Thyroid gland (tissue), 4 donors: Measurements from ENCODE around the gene MNT. TPM values are rescaled to one million over a fixed set of nuclear protein-coding genes. Genes with fewer than 3 reads are reported as not detected.
A peak's percentile ranks its signal among the peaks of the same experiment; 100 is the strongest.

Experiments
- DNase-seq, 2 donors: peaks; one replicate each; pipeline ENCODE4 v3.0.0-alpha.2; 2019
- H3K27ac ChIP-seq, 3 donors: fragments of 200-600 bp; sonication (generic); 1 replicate in 2 of 3; 2 replicates in 1 of 3; pipeline ENCODE4 v1.5.1; 2016 to 2019; ENCODE audit warnings: mild to moderate bottlenecking in 1 of 3, moderate library complexity in 1 of 3
- H3K27me3 ChIP-seq: fragments of 200-600 bp; sonication (generic); one replicate; pipeline ENCODE4 v1.5.1; 2019
- H3K36me3 ChIP-seq, 2 donors: fragments of 200-600 bp; sonication (generic); one replicate each; pipeline ENCODE4 v1.5.1; 2016 to 2019
- H3K4me1 ChIP-seq, 2 donors: fragments of 200-600 bp; sonication (generic); one replicate each; pipeline ENCODE4 v1.5.1; 2017 to 2019
- H3K4me3 ChIP-seq, 3 donors: fragments of 200-600 bp; sonication (generic); replicated peaks in 1 of 3; 1 replicate in 2 of 3; 2 replicates in 1 of 3; pipeline ENCODE4 v1.5.1; 2016; ENCODE audit warnings: mild to moderate bottlenecking in 1 of 3
- H3K9me3 ChIP-seq: fragments of 200-600 bp; sonication (generic); one replicate; pipeline ENCODE4 v1.5.1; 2017
- CTCF ChIP-seq, 6 experiments: fragments of 200-600 bp in 3 of 6; fragments of 450-650 bp in 3 of 6; sonication (generic) in 3 of 6; IDR thresholded peaks; one replicate each; pipeline ENCODE4 v1.5.1; 2016 to 2019; ENCODE audit warnings: antibody characterized with exemption in 6 of 6, mild to moderate bottlenecking in 2 of 6, inconsistent platforms in 1 of 6, moderate library complexity in 1 of 6
- POLR2A ChIP-seq, 2 donors: fragments of 450-650 bp; IDR thresholded peaks; one replicate each; pipeline ENCODE4 v1.6.1; 2017; ENCODE audit warnings: antibody characterized with exemption in 2 of 2, mild to moderate bottlenecking in 2 of 2, moderate library complexity in 1 of 2
- WGBS, 2 donors: methylation state at CpG; one replicate each; pipeline ENCODE4 v1.1.5; 2017; 5-methylcytosine and 5-hydroxymethylcytosine counted together
- intact Hi-C: fragments of 100-400 bp; cut with DNase I; formaldehyde crosslinking; loops from one replicate; pipeline ENCODE4 v1.15.1; 2023
- total RNA-seq, 4 donors: library from RNA; depleted of rRNA; stranded (reverse); fragments of >200 nt; gene quantifications; one replicate each; pipeline ENCODE4 v1.2.3, GENCODE V29; 2016

The MNT gene
- total RNA-seq, 4 donors from 2014 or later = 8.2 to 28.9 (median 10.9) TPM

DNA sequence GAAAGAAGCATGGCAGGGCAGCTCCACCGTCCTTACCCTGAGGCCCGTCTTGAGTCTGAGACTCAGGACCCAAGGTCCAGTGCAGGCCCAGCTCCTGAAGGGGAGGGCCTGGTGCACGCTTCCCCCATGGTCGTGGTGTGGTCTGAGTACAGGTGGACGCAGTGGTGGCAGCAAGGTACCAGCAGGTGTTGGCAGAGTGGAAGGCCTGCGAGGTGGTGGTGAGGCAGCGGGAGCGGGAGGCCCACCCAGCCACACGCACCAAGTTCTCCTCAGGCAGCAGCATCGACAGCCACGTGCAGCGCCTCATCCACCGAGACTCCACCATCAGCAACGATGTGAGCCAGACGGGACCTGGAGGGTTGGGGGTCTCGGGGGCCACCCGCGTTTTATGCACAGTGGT is 27.7 kb downstream of the MNT start:
- intact Hi-C loops = no loop called here
- no peak overlapping the region for H3K27ac ChIP-seq
- H3K27me3 ChIP-seq = no peaks in the 10 kb centered on the region
- H3K9me3 ChIP-seq = no peaks in the 10 kb centered on the region
- no peak for TF ChIP-seq CTCF (IDR thresholded peaks at IDR 0.05)
- TF ChIP-seq POLR2A (IDR thresholded peaks at IDR 0.05) = no peak
- H3K4me3 ChIP-seq = no peak overlapping the region
- H3K36me3 ChIP-seq = peaks cover 6 to 14% of the 10 kb centered on the region in 2 donors
- DNase-seq = no peak
- H3K4me1 ChIP-seq = no peaks in the 10 kb centered on the region
- 94 to 97% methylated on average over 15 of the region's 18 CpGs for WGBS, 2 donors

DNA sequence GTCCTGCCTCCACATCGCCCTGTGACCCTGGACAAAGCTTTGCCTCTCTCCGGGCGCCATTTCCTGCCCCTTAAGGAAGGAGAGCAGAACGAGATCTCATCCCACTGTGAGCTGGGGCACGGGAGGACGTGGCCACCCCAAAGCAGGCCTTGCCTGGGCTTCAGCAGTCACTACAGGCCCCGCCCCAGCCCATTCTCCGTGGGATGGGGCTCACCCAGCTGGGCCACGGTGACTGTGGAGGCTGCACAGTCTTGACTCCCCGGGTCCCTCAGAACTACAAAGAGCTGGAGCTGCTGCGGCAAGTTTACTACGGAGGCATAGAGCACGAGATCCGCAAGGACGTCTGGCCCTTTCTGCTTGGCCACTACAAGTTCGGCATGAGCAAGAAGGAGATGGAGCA is 28.2 kb downstream of the MNT start:
- intact Hi-C loops = no loop called here
- Histone ChIP-seq H3K9me3 (no peaks in the 10 kb centered on the region), H3K4me1 (no peaks in the 10 kb centered on the region), H3K27me3 (no peaks in the 10 kb centered on the region), H3K27ac (no peak overlapping the region), H3K36me3 (peaks cover 6 to 14% of the 10 kb centered on the region in 2 donors), H3K4me3 (no peak overlapping the region)
- no peak for DNase-seq
- TF ChIP-seq CTCF (IDR thresholded peaks at IDR 0.05) = peak in 1 of 6 experiments; percentile 5
- TF ChIP-seq POLR2A (IDR thresholded peaks at IDR 0.05) = no peak
- 88 to 90% methylated on average over 10 to 12 of the region's 16 CpGs for WGBS, 2 donors

- H3K27me3 ChIP-seq = no peaks in the 10 kb centered on the region
- no peaks in the 10 kb centered on the region for H3K4me1 ChIP-seq
- H3K27ac ChIP-seq = no peak overlapping the region
- H3K9me3 ChIP-seq = no peaks in the 10 kb centered on the region
- TF ChIP-seq CTCF (IDR thresholded peaks at IDR 0.05) (no peak), POLR2A (IDR thresholded peaks at IDR 0.05) (no peak)
- H3K36me3 ChIP-seq = peaks cover 6 to 14% of the 10 kb centered on the region in 2 donors
- intact Hi-C loops = no loop called here
- DNase-seq = no peak
- WGBS, 2 donors = 87 to 98% methylated on average over 7 to 25 of the region's 26 CpGs
- no peak overlapping the region for H3K4me3 ChIP-seq
These were observed 28.7 kb downstream of the MNT start for GRCh38 chr17:2372180-2372579.

DNA sequence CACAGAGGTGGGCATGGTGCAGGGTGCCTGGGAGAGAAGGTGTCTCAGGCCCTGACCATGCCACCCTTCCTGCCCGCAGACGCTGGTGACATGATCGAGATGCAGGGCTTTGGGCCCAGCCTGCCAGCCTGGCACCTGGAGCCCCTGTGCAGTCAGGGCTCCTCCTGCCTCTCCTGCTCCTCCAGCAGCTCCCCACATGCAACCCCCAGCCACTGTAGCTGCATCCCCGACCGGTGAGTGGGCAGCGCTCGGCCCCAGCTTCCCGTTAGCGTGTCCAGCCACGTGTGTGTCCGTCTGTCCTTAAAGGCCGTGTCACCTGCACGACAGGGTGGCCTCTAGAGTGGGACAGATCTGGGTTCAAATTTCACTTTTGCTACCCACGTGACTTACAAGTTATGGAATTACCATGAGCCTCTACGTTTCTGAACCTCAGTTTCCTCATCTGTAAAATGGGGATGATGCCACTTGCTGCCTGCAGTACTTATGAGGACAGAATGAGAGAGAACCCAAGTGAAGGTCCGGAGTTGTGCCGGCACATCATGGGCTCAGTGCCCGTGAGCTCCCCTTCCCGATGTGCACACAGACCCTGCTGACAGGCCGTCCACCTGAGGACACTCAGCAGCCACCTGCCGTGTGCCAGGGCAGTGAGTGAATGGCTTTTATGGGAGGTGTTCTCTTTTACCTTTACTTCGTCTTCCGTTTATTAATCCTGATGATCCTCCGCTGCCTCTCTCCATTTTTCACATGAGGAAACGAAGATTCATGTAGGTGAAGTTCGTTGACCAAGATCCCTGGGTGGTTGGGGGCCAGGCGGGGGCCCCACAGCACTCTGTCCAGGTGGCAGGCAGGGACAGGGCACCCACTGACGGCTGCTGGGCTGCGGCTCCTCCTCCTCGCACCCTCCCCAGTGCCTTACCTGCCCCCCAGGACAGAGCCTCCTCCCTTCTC is 29.4 kb downstream of the MNT start:
- Histone ChIP-seq H3K27me3 (no peaks in the 10 kb centered on the region), H3K27ac (no peak overlapping the region), H3K4me3 (no peak overlapping the region), H3K9me3 (no peaks in the 10 kb centered on the region), H3K36me3 (peaks cover 6 to 14% of the 10 kb centered on the region in 2 donors), H3K4me1 (no peaks in the 10 kb centered on the region)
- no peak for DNase-seq
- WGBS, 2 donors = 94 to 95% methylated on average over 27 to 30 of the region's 30 CpGs
- intact Hi-C loops = no loop called here
- TF ChIP-seq POLR2A (IDR thresholded peaks at IDR 0.05) (no peak), CTCF (IDR thresholded peaks at IDR 0.05) (no peak)

DNA sequence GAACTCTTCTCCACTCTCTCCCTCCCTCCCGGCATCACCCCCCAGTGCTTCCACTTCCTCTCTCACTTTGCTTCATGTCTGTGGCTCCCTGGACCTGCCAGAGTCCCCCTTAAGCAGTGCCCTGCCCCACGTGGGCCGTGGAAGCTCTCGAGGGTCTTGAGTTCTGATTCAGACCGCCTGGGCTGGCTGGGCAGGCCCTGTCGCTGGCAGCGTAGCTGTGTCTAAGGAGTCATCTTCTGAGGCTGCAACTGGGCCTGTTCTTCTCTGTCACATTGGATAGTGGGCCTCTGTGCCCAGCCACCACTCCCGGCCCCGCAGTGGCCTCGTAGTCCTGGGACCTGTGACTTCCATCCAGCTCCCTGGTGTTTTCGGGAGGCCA is 30.7 kb downstream of the MNT start:
- TF ChIP-seq CTCF (IDR thresholded peaks at IDR 0.05) (no peak), POLR2A (IDR thresholded peaks at IDR 0.05) (no peak)
- Histone ChIP-seq H3K36me3 (peaks cover 6 to 7% of the 10 kb centered on the region in 2 donors), H3K4me3 (no peak overlapping the region), H3K27ac (no peak overlapping the region), H3K9me3 (no peaks in the 10 kb centered on the region), H3K27me3 (no peaks in the 10 kb centered on the region), H3K4me1 (no peaks in the 10 kb centered on the region)
- intact Hi-C loops = no loop called here
- no peak for DNase-seq
- 88% methylated on average over 10 to 11 of the region's 11 CpGs for WGBS, 2 donors
